ENCODE data around the gene IKZF1.
A peak's percentile ranks its signal among the peaks of the same experiment; 100 is the strongest.

Gene IKZF1

DNA sequence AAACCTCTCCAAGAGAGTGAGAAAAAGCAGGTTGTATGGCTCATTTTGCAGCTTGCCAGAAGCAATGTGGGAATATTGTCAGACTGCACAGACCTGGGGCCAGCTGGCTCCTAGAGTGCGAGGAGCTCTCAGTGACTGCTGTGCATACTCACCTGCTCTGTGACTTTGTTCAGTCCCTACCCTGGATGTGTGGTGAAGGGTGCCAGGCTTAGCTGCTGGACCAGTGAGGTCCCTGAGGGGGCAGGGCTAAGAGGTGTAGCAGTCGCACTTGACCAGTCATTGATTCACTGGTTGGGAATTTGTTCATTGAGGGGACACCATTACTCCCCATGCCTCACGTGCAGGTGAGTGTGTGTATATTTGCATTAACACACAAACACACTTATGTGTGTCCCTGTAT is 60.1 kb downstream of the IKZF1 start:
- H3K4me3 Mint-ChIP-seq, result no peak overlapping the region

DNA sequence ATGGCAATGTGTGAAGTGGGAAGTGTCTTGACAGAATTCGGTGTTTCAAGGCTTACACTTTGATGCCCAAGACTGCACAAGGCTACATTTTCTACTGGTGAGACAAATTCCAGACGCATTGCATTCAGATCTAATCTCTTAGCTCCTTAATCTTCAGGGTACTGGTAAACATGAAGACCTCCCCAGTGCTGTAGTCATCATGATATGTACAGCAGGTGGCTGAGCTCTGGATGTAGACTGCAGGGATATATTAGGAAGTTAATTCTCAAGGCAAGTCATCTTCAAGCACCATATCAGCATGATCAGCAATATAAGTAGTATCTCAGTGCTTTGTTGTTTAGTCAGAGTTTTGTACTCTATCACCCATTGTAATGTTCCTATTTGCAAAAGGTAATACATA is 61.8 kb downstream of the IKZF1 start:
- H3K4me3 Mint-ChIP-seq, result no peak overlapping the region
- ATAC-seq (replicated peaks) (no peak), DNase-seq (no peak)
- H3K9me3 Mint-ChIP-seq, result peaks cover 2 to 7% of the 10 kb centered on the region in 2 donors
- H3K36me3 Mint-ChIP-seq, result peaks cover 45 to 82% of the 10 kb centered on the region in 2 donors
- H3K4me1 Mint-ChIP-seq, result peaks cover 42 to 67% of the 10 kb centered on the region in 2 donors
- H3K27ac Mint-ChIP-seq, result no peak overlapping the region
- no peaks in the 10 kb centered on the region for H3K27me3 Mint-ChIP-seq

More for the DNA sequence above, 60.1 kb downstream of the IKZF1 start:
- DNase-seq (no peak), ATAC-seq (replicated peaks) (no peak)
- Mint-ChIP-seq H3K4me1 (peaks cover 49 to 73% of the 10 kb centered on the region in 2 donors), H3K36me3 (peaks cover 52 to 90% of the 10 kb centered on the region in 2 donors), H3K9me3 (peaks cover 2 to 7% of the 10 kb centered on the region in 2 donors), H3K27ac (peak overlapping the region; percentile 56), H3K27me3 (no peaks in the 10 kb centered on the region)

DNA sequence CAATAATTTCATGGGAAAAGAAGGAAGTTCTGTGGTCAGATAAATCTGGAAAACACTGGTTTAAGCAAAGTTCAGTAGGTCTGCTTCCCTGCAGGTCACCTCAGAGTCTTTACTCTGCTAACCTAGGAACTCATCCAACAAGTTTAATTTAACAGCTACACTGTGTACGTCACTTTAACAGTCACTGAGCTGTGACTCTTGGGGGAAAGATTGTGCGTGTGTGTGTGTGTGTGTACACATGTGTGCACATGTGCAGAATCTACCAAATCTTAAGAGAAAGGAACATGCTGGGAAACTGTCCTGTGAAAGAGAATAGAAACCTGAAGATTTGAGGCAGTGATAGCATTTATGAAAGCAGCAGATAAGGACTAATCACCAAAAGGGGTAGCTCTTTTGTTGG is 62.6 kb downstream of the IKZF1 start:
- DNase-seq (no peak), ATAC-seq (replicated peaks) (peak; percentile 48 to 51)
- Mint-ChIP-seq H3K27me3 (no peaks in the 10 kb centered on the region), H3K36me3 (peaks cover 43 to 82% of the 10 kb centered on the region in 2 donors), H3K4me1 (peaks cover 48 to 70% of the 10 kb centered on the region in 2 donors), H3K4me3 (no peak overlapping the region), H3K27ac (peak overlapping the region; percentile 69), H3K9me3 (peaks cover 2 to 7% of the 10 kb centered on the region in 2 donors)

DNA sequence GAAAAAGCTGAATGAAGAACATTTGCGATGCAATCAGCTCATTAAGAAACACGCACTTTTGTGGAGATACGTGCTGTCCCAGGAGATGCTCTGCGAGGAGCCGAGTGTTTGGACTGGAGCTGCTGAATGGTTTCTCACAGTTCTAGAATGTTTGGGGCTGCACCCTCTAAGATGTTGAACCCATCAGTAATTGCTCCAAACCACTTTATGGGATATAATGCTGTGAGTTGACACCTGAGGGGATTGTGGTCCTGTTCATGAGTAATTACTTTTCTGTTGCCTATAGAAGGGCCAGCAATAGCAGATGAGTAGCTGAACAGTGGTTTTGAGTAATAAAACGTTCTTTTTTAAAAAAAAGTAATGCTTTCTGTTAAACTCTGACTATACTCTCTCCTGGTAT is 63.1 kb downstream of the IKZF1 start:
- DNase-seq (no peak), ATAC-seq (replicated peaks) (peak in 1 of 2 donors; percentile 23)
- peaks cover 49 to 70% of the 10 kb centered on the region in 2 donors for H3K4me1 Mint-ChIP-seq
- no peaks in the 10 kb centered on the region for H3K27me3 Mint-ChIP-seq
- H3K27ac Mint-ChIP-seq, result peak overlapping the region; percentile 56
- H3K36me3 Mint-ChIP-seq, result peaks cover 43 to 82% of the 10 kb centered on the region in 2 donors
- H3K9me3 Mint-ChIP-seq, result peaks cover 2 to 7% of the 10 kb centered on the region in 2 donors
- no peak overlapping the region for H3K4me3 Mint-ChIP-seq

DNA sequence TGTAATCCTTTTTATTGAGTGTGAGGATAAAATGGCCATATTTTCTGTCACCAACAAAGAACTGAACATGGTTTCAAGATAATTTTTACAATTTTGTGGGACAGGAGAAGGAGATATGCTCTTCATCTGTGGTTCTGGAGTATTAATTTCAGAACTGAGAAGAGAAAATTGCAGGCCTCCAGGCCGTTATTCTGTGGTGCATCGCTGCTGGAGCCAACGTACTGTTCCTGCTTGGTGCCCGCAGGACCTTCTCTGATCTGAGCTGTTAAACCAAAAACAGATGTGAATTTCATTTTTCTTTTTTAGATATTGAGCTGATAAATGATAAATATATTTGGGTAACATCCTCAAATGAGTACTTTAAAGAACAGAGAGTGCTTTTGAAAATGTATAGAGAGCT is 63.9 kb downstream of the IKZF1 start:
- Mint-ChIP-seq H3K9me3 (peaks cover 2 to 3% of the 10 kb centered on the region in 2 donors), H3K36me3 (peaks cover 43 to 82% of the 10 kb centered on the region in 2 donors), H3K27ac (peak overlapping the region; percentile 56), H3K4me3 (no peak overlapping the region), H3K4me1 (peaks cover 47 to 70% of the 10 kb centered on the region in 2 donors), H3K27me3 (no peaks in the 10 kb centered on the region)
- ATAC-seq (replicated peaks) (no peak), DNase-seq (no peak)

DNA sequence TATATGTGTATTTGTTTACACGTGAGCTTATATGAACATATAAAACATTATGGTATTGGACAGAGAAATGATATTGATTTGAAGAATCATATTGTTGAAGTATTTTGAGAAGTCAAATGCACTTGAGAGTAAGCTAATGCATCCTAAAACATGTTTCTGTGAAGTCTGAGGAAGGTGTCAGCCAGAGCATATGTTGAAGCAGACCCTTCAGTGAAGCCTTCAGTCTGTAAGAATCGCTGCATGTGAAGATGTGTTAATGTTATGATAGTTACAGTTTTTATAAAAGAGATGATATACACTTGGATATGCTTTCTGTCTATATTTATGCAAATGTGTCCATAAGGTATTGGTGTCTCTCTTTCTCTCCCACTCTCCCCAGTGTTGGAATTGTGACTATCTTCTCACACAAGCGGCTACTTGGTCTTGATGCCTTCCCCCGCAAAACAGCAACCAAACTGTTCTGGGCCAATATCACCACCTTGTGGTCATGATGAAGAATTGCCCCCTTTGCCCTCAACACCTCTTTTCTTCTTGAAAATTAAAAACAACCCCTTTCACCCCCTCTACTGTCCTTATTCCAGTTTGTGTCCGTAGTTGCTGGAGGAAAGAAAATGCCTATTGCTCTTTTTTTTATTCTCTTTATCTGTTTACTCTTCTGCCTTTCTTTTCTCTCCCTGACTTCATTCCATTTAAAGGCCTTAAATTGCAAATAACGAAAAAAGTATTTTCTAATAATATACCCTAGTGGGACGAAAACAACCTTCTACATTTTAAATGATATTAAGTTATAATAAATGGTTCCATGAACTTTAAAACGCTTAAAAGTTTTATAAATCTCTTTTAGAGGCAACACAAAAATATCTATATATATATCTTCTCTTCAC is 64.9 kb downstream of the IKZF1 start:
- Mint-ChIP-seq H3K36me3 (peaks cover 48 to 83% of the 10 kb centered on the region in 2 donors), H3K9me3 (peaks cover 2 to 3% of the 10 kb centered on the region in 2 donors), H3K27ac (no peak overlapping the region), H3K4me1 (peaks cover 48 to 60% of the 10 kb centered on the region in 2 donors), H3K27me3 (no peaks in the 10 kb centered on the region), H3K4me3 (no peak overlapping the region)
- ATAC-seq (replicated peaks) (peak; percentile 31 to 46), DNase-seq (no peak)

DNA sequence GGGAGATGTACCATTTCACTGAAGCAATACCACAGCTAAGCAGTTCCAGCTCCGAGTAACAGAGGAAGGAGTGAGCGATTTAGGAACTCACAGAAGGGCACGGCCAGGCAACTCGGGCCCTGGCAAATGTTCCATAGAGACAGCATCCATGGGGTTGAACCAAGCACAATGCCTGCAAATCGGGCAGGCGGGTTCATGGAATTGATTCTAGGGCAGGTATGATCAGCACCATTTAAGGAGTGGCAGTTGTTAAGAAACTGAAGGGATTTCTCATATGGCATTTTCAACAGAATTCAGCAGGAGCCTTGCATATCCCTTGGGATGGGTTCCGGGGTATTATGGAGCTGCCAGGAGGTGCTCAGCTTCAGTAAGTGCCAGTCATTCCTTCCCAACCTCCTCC is 66.4 kb downstream of the IKZF1 start:
- Mint-ChIP-seq H3K36me3 (peaks cover 45 to 82% of the 10 kb centered on the region in 2 donors), H3K4me1 (peaks cover 40 to 45% of the 10 kb centered on the region in 2 donors), H3K9me3 (peaks cover 2 to 3% of the 10 kb centered on the region in 2 donors), H3K27ac (peak overlapping the region; percentile 90), H3K4me3 (no peak overlapping the region), H3K27me3 (no peaks in the 10 kb centered on the region)
- ATAC-seq (replicated peaks) (no peak), DNase-seq (no peak)

DNA sequence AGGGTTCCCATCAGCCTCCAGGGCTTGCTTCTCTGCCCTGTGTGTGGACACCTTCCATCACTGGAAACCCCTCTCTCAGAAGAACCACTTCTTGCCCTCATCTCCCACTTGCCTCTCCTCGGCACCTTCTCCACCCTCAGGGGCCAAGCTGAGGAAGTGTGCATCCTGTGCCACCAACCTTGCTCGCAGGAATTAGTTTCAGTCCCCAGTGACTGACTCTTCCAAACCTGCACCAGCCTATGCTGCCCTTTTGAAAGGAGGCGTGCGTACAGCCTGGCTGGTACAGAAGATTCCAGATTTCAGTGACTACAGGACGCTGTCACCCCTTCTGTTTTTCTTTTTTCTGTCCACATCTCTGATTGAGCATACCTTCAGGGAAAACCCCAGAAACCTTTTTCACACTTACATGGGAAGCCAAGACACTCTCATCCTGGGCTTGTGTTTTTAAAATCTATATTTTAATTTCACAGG is 67.1 kb downstream of the IKZF1 start:
- Mint-ChIP-seq H3K4me3 (peak overlapping the region in 1 of 2 donors; percentile 12), H3K27ac (peak overlapping the region; percentile 90), H3K27me3 (no peaks in the 10 kb centered on the region), H3K4me1 (peaks cover 44 to 49% of the 10 kb centered on the region in 2 donors), H3K9me3 (peaks cover 2 to 3% of the 10 kb centered on the region in 2 donors), H3K36me3 (peaks cover 50 to 82% of the 10 kb centered on the region in 2 donors)
- peak in 1 of 2 donors; percentile 22 for ATAC-seq (replicated peaks)
- no peak for DNase-seq

DNA sequence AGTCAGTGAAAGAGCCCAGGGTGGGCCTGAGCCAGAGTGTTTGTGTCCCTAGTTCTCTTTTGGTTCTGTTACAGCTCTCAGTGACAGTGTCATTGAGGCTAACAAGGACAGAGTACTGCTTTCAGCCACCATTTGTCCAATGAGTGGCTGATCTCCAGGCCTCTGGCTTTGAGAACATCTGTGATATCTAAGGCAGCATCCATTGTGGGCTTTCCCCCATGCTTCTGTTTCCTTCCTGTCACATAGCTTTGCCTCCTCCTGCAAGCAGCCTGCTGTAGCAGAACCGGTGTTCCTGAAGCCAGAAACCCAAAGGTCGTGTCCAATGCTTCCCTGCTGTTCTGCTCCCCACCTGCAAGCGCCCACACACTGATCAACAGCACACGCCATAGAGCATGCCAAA is 68.4 kb downstream of the IKZF1 start:
- no peak overlapping the region for H3K4me3 Mint-ChIP-seq
- H3K27ac Mint-ChIP-seq, result peak overlapping the region; percentile 91
- no peak for ATAC-seq (replicated peaks)

DNA sequence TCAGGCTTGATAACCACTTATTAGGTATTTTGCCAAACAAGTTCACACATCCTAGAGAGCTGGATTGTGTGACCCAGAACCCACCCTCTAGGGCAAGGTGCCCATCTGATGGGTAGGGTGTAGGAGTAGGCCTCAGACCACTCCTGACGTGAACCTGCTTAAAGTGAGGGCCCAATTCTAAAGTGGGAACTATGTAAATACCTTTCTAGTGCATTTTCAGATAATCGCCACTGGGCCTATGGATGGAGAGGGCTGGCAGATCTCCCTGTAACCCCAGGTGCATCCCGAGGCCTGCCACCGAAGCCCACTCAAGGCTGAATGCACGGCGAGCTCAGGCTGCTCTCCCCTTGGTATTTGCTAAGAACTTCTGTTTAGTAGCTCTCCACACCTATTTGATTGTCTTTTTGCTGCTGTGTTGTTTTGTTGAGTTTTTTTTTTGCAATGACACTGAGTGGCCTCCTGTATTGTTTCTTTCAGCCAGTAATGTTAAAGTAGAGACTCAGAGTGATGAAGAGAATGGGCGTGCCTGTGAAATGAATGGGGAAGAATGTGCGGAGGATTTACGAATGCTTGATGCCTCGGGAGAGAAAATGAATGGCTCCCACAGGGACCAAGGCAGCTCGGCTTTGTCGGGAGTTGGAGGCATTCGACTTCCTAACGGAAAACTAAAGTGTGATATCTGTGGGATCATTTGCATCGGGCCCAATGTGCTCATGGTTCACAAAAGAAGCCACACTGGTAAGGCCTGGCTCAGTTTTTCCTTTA is 71.7 kb downstream of the IKZF1 start:
- Mint-ChIP-seq H3K4me3 (no peak overlapping the region), H3K27ac (peak overlapping the region; percentile 65), H3K36me3 (peaks cover 48 to 80% of the 10 kb centered on the region in 2 donors), H3K4me1 (peaks cover 52 to 70% of the 10 kb centered on the region in 2 donors), H3K9me3 (no peaks in the 10 kb centered on the region), H3K27me3 (no peaks in the 10 kb centered on the region)
- DNase-seq (no peak), ATAC-seq (replicated peaks) (no peak)

More for the DNA sequence above, 68.4 kb downstream of the IKZF1 start:
- H3K9me3 Mint-ChIP-seq, result peaks cover 2 to 3% of the 10 kb centered on the region in 2 donors
- H3K27me3 Mint-ChIP-seq, result no peaks in the 10 kb centered on the region
- peaks cover 39 to 53% of the 10 kb centered on the region in 2 donors for H3K4me1 Mint-ChIP-seq
- peaks cover 48 to 80% of the 10 kb centered on the region in 2 donors for H3K36me3 Mint-ChIP-seq
- DNase-seq, result no peak

DNA sequence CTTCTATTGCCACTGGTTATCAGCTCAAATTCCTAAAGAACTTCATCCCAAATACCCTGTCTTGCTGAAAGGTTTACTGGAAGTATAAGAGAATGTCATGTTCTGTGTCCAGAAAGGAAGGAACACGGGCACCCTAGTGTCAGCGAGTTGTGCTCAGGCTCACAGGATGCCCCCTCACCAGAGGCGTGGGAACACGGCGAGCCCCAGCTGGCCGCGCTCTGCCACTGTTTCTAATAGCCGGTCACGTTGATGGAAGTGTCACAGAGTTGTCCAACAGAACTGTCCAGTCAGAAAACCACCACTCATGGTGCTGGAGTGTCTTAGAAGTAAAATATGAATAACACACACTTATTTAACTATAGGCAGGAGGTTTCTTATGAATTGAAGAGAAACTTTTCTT is 72.8 kb downstream of the IKZF1 start:
- Mint-ChIP-seq H3K9me3 (no peaks in the 10 kb centered on the region), H3K4me1 (peaks cover 48 to 70% of the 10 kb centered on the region in 2 donors), H3K36me3 (peaks cover 40 to 77% of the 10 kb centered on the region in 2 donors), H3K4me3 (no peak overlapping the region), H3K27ac (peak overlapping the region; percentile 67), H3K27me3 (no peaks in the 10 kb centered on the region)
- DNase-seq (no peak), ATAC-seq (replicated peaks) (no peak)

DNA sequence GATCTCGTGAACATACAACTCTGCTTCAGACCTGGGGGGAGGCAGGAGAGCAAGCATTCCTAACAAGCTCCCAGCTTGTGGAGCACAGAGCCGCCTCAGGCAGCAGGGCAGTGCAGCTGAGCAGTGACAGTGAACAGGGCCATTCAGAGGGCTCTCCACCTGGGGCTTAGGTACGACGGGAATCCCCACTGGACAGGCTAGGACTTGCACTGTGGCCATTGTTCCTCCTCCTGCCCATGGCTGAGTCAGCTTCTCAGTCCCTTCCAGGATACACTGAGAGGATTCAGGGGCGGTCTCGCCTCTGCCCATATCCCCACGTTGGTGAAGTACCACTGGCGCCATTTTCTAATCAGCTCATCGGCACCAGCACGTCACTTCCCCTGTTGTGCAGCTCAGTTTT is 74.6 kb downstream of the IKZF1 start:
- Mint-ChIP-seq H3K4me1 (peaks cover 48 to 77% of the 10 kb centered on the region in 2 donors), H3K4me3 (peak overlapping the region in 1 of 2 donors; percentile 11), H3K36me3 (peaks cover 47 to 79% of the 10 kb centered on the region in 2 donors), H3K27me3 (no peaks in the 10 kb centered on the region), H3K27ac (peak overlapping the region; percentile 88), H3K9me3 (no peaks in the 10 kb centered on the region)
- ATAC-seq (replicated peaks) (peak in 1 of 2 donors; percentile 25), DNase-seq (no peak)

DNA sequence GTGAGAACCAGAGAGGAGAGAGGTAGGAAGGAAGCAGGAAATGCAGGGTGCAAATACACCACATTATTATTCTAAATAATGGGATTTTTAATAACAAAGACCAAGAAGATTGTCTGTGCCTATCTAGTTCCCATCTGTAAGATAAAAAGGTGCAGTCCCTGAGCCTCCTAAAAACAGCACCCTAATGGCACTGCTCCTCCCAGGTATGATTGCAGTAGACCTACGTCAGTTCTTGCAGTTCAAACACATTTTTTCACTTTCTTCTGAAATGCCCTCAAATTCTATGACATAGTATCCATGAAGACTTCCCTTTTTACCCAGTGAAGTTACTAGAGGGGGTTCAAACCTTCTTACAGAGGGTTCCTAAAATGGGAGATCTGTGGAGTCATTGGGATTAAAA is 75.0 kb downstream of the IKZF1 start:
- Mint-ChIP-seq H3K4me1 (peaks cover 51 to 82% of the 10 kb centered on the region in 2 donors), H3K27me3 (no peaks in the 10 kb centered on the region), H3K9me3 (no peaks in the 10 kb centered on the region), H3K27ac (peak overlapping the region; percentile 88), H3K4me3 (no peak overlapping the region), H3K36me3 (peaks cover 48 to 79% of the 10 kb centered on the region in 2 donors)
- ATAC-seq (replicated peaks) (peak; percentile 66 to 67), DNase-seq (no peak)

DNA sequence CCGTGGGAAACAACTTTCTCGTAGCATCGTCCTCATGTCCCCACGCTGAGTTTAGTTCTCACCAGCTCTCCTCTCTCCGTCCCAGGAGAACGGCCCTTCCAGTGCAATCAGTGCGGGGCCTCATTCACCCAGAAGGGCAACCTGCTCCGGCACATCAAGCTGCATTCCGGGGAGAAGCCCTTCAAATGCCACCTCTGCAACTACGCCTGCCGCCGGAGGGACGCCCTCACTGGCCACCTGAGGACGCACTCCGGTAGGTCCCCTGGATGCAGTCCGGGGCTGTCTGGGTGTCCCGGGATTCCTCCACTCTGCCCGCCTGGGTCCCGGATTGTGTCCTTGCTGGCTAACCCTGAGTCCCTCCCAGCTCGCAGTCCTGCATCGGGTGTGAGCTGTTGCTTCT is 77.9 kb downstream of the IKZF1 start:
- DNase-seq, result no peak
- Mint-ChIP-seq H3K27me3 (no peaks in the 10 kb centered on the region), H3K9me3 (no peaks in the 10 kb centered on the region), H3K4me1 (peaks cover 46 to 73% of the 10 kb centered on the region in 2 donors), H3K4me3 (no peak overlapping the region), H3K36me3 (peaks cover 52 to 65% of the 10 kb centered on the region in 2 donors), H3K27ac (peak overlapping the region; percentile 76)
- no peak for ATAC-seq (replicated peaks)

Measured in stimulated activated naive B cell treated with anti-CD40 and anti-IgM and Interleukin-4, amounts not matched to agents 10 μg/mL and 1 μg/mL and 100 μg/mL, for 72 hours (primary cell).